B cell (primary cell): ENCODE data around the gene TMOD3. TPM values are rescaled to one million over a fixed set of nuclear protein-coding genes. Genes with fewer than 3 reads are reported as not detected.

Experiments
- ATAC-seq: fragments of 200-7000 bp; cut with Tn5 transposase; one replicate; pipeline ENCODE4 v1.10.0; 2021; ENCODE audit warnings: low read depth, mild to moderate bottlenecking, moderate number of reproducible peaks, moderate library complexity
- CTCF ChIA-PET: fragments of 350-600 bp; sonication (Branson Sonifier 250); formaldehyde crosslinking; loops from one replicate; lab custom pipeline; 2021; ENCODE audit warnings: antibody characterized with exemption, inconsistent platforms; lab: Charles Lee
- POLR2A ChIA-PET: fragments of 350-600 bp; sonication (Branson Sonifier 250); formaldehyde crosslinking; loops from one replicate; lab custom pipeline; 2021; ENCODE audit warnings: antibody characterized with exemption; lab: Charles Lee
- DNase-seq: peaks from one replicate; pipeline ENCODE4 v3.0.0; 2013
- H2AFZ ChIP-seq: 2 replicates; pipeline ENCODE4 v1.6.1; 2012; ENCODE audit warnings: mild to moderate bottlenecking, low read depth, low read length; ENCODE audit not compliant: insufficient read depth, poor library complexity, severe bottlenecking
- H3K27ac ChIP-seq, 2 donors: 1 replicate in 1 of 2; 2 replicates in 1 of 2; pipeline ENCODE4 v1.5.1; 2012 to 2013; ENCODE audit warnings: low read length in 2 of 2, mild to moderate bottlenecking in 2 of 2, moderate library complexity in 1 of 2
- H3K27me3 ChIP-seq, 4 experiments: fragments of 200-600 bp in 1 of 4; sonication (generic) in 1 of 4; replicated peaks in 1 of 4; 1 replicate in 2 of 4; 2 replicates in 2 of 4; pipeline versions ENCODE4 v1.6.1 to v1.7.0; 2013 to 2016; ENCODE audit warnings: low read length in 3 of 4, mild to moderate bottlenecking in 2 of 4, mixed read lengths in 1 of 4, moderate library complexity in 1 of 4; ENCODE audit not compliant: insufficient read depth in 4 of 4, control insufficient read depth in 3 of 4; ENCODE audit errors: control extremely low read depth in 1 of 4
- H3K36me3 ChIP-seq, 2 experiments: replicated peaks in 1 of 2; 1 replicate in 1 of 2; 2 replicates in 1 of 2; pipeline versions ENCODE4 v1.6.1 to v1.7.1; 2013; ENCODE audit warnings: low read length in 1 of 2; ENCODE audit not compliant: insufficient read depth in 2 of 2, control insufficient read depth in 1 of 2; ENCODE audit errors: control extremely low read depth in 1 of 2, extremely low read depth in 1 of 2
- H3K4me1 ChIP-seq, 2 donors: fragments of 200-600 bp in 1 of 2; sonication (generic) in 1 of 2; 1 replicate in 1 of 2; 2 replicates in 1 of 2; pipeline versions ENCODE4 v1.5.1 to v1.6.1; 2013 to 2017; ENCODE audit warnings: low read length in 2 of 2; ENCODE audit not compliant: control insufficient read depth in 2 of 2, insufficient read depth in 2 of 2
- H3K4me2 ChIP-seq: replicated peaks from 2 replicates; pipeline ENCODE3; 2012; ENCODE audit warnings: mild to moderate bottlenecking, low read depth, low read length; ENCODE audit not compliant: poor library complexity, severe bottlenecking
- H3K4me3 ChIP-seq, 5 experiments: fragments of 200-600 bp in 1 of 5; sonication (generic) in 1 of 5; 1 replicate in 3 of 5; 2 replicates in 2 of 5; pipeline versions ENCODE4 v1.5.1 to v1.7.0; 2011 to 2016; ENCODE audit warnings: low read length in 4 of 5, mild to moderate bottlenecking in 4 of 5, low read depth in 2 of 5, control low read depth in 1 of 5, moderate library complexity in 1 of 5; ENCODE audit not compliant: insufficient read depth in 1 of 5; ENCODE audit errors: control extremely low read depth in 1 of 5, extremely low read depth in 1 of 5
- H3K79me2 ChIP-seq: fragments of 200-600 bp; sonication (generic); one replicate; pipeline ENCODE4 v1.6.0; 2016; ENCODE audit warnings: low read length; ENCODE audit not compliant: control insufficient read depth, insufficient read depth
- H3K9ac ChIP-seq: fragments of 200-600 bp; sonication (generic); 2 replicates; pipeline ENCODE4 v1.6.1; 2017; ENCODE audit warnings: mild to moderate bottlenecking, low read length, moderate library complexity
- H3K9me3 ChIP-seq, 3 donors: one replicate each; pipeline versions ENCODE4 v1.6.1 to v1.7.1; 2013; ENCODE audit warnings: low read length in 2 of 3; ENCODE audit not compliant: control insufficient read depth in 2 of 3, insufficient read depth in 1 of 3; ENCODE audit errors: control extremely low read depth in 1 of 3
- H4K20me1 ChIP-seq: 2 replicates; pipeline ENCODE4 v1.6.0; 2012; ENCODE audit warnings: mild to moderate bottlenecking, low read length; ENCODE audit not compliant: insufficient read depth, control insufficient read depth, poor library complexity, severe bottlenecking
- H3K27ac Mint-ChIP-seq: one replicate; pipeline ENCODE4 v1.8.0; 2021; ENCODE audit warnings: mixed read lengths
- H3K27me3 Mint-ChIP-seq: one replicate; pipeline ENCODE4 v1.8.0; 2021; ENCODE audit warnings: mixed read lengths
- H3K4me1 Mint-ChIP-seq: one replicate; pipeline ENCODE4 v1.8.0; 2021; ENCODE audit warnings: mixed read lengths
- H3K4me3 Mint-ChIP-seq: one replicate; pipeline ENCODE4 v1.8.0; 2021; ENCODE audit warnings: mixed read lengths
- H3K9me3 Mint-ChIP-seq: one replicate; pipeline ENCODE4 v1.8.0; 2022; ENCODE audit warnings: mixed read lengths; ENCODE audit not compliant: insufficient read depth
- CTCF ChIP-seq: fragments of 200-600 bp; IDR thresholded peaks from one replicate; pipeline ENCODE4 v1.8.0; 2022; ENCODE audit warnings: antibody characterized with exemption, mild to moderate bottlenecking
- EZH2 ChIP-seq: IDR thresholded peaks from 2 replicates; pipeline ENCODE4 v1.6.1; 2012; ENCODE audit warnings: borderline replicate concordance, low read depth, mild to moderate bottlenecking, moderate library complexity, low read length; ENCODE audit not compliant: insufficient read depth, poor library complexity, severe bottlenecking
- WGBS: methylation state at CpG from one replicate; pipeline ENCODE4 v1.1.5; 2013; ENCODE audit warnings: missing lambda C conversion rate; ENCODE audit not compliant: insufficient coverage; 5-methylcytosine and 5-hydroxymethylcytosine counted together
- intact Hi-C: fragments of 100-400 bp; cut with micrococcal nuclease; formaldehyde crosslinking; loops from one replicate; pipeline ENCODE4 v1.10.0; 2022
- polyA plus RNA-seq: library from polyadenylated mRNA; depleted of rRNA; stranded (reverse); fragments of >200 nt; gene quantifications from 2 replicates; pipeline ENCODE4 v1.2.3, GENCODE V29; 2012
- small RNA-seq: library from RNA; depleted of rRNA; stranded (forward); fragments of <200 nt; gene quantifications from one replicate; pipeline ENCODE3, GENCODE V24; 2012; ENCODE audit warnings: low replicate concordance, low read depth; ENCODE audit not compliant: insufficient read length
- total RNA-seq, 2 donors: library from RNA; stranded (reverse); fragments of 120-200 nt in 1 of 2; gene quantifications; 1 replicate in 1 of 2; 2 replicates in 1 of 2; pipeline versions ENCODE4 v1.2.3 to v1.2.4, GENCODE V29; 2013 to 2022

TMOD3 gene
- total and polyA plus RNA-seq, 2 donors (not counting 1 experiment from before 2014, with no cell fraction given) = 7.2 to 52.1 TPM

DNA sequence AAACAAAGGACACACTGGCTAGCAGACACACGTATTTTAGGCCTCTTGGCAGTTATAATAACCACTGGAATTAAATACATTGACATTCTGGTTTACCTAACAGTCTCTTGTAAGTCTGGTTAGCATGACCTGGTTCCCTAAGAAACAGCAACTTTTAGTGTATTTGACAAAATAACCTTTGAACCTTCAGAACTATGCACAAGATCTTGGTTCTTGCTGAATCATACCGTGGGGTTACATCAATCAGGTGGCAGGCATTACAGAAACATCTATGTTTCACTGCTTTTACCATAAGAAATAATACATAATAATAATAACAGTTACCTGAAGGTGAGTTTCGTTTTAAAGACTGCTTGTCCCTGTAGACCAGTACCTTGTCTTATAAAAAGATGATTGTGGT lies 123.4 kb downstream of the TMOD3 start:
- H3K9ac ChIP-seq = no peak overlapping the region
- no peaks in the 10 kb centered on the region for H4K20me1 ChIP-seq
- POLR2A ChIA-PET = no interaction called here
- no peaks in the 10 kb centered on the region for H3K4me1 ChIP-seq
- peaks cover 11 to 79% of the 10 kb centered on the region in 2 experiments for H3K36me3 ChIP-seq
- DNase-seq (no peak), ATAC-seq (no peak)
- H3K27ac ChIP-seq = no peak overlapping the region
- no peak overlapping the region for H3K4me3 Mint-ChIP-seq
- H2AFZ ChIP-seq = no peak overlapping the region
- H3K79me2 ChIP-seq = no peaks in the 10 kb centered on the region
- H3K9me3 Mint-ChIP-seq = no peaks in the 10 kb centered on the region
- no peaks in the 10 kb centered on the region for H3K4me1 Mint-ChIP-seq
- no peaks in the 10 kb centered on the region for H3K27me3 Mint-ChIP-seq
- no peak overlapping the region for H3K4me2 ChIP-seq
- intact Hi-C loops = no loop called here
- H3K27ac Mint-ChIP-seq = no peak overlapping the region
- CTCF ChIA-PET = no interaction called here
- H3K27me3 ChIP-seq = no peaks in the 10 kb centered on the region
- TF ChIP-seq EZH2 (no peak), CTCF (no peak)
- H3K9me3 ChIP-seq = no peaks in the 10 kb centered on the region
- no CpG with 5 or more reads among the region's 3 CpGs for WGBS
- no peak overlapping the region for H3K4me3 ChIP-seq

DNA sequence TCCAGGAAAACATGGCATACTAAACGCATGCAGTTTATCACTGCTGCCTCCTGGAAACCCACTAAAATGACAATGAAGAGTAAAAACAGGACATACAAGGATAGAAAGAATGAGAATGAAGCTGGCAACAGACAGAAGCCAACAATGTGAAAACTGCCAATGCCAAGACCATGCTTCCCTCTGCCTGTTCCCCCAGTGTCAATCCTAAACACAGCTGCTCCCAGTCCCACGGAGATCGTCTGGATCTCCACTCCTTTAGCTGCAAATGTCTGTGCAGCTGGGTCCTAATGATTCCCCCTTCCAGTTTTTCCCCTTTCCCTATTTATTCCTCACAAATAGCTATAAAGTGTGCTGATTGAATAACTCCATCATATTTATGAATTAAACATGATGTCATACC lies 126.1 kb downstream of the TMOD3 start:
- Histone ChIP-seq H3K27me3 (no peaks in the 10 kb centered on the region), H3K9me3 (no peaks in the 10 kb centered on the region), H3K4me3 (no peak overlapping the region), H3K4me1 (no peaks in the 10 kb centered on the region), H2AFZ (no peak overlapping the region), H3K36me3 (peaks cover 11 to 75% of the 10 kb centered on the region in 2 experiments), H3K79me2 (no peaks in the 10 kb centered on the region), H3K4me2 (no peak overlapping the region), H4K20me1 (no peaks in the 10 kb centered on the region), H3K9ac (no peak overlapping the region), H3K27ac (no peak overlapping the region)
- Mint-ChIP-seq H3K27me3 (no peaks in the 10 kb centered on the region), H3K9me3 (no peaks in the 10 kb centered on the region), H3K4me1 (no peaks in the 10 kb centered on the region), H3K4me3 (no peak overlapping the region), H3K27ac (no peak overlapping the region)
- intact Hi-C loops = no loop called here
- ChIA-PET POLR2A (no interaction called here), CTCF (no interaction called here)
- no peak for DNase-seq
- WGBS = no CpG with 5 or more reads among the region's 3 CpGs
- TF ChIP-seq CTCF = no peak
- no peak for TF ChIP-seq EZH2
- no peak for ATAC-seq

Small RNA genes lying within 50 kb of the gene (small RNA-seq; reads per million reads assigned to genes)
- gene AC090971.5 (not detected), gene RF00017 (not detected), gene RF00019 (not detected), gene RNU6-90P (not detected)

Other genes with a start within 250 kb of the TMOD3 start
- gene DMXL2, start 206.9 kb upstream of the TMOD3 start, total RNA-seq = 5.6 and 6.2 TPM in 2 replicates
- 1.4 and 1.9 TPM in 2 replicates for gene DMXL2, start 206.9 kb upstream of the TMOD3 start, polyA plus RNA-seq
- not detected in 2 replicates for gene SCG3, start 148.2 kb upstream of the TMOD3 start, total RNA-seq
- not detected in 2 replicates for gene SCG3, start 148.2 kb upstream of the TMOD3 start, polyA plus RNA-seq
- gene LYSMD2, start 92.0 kb upstream of the TMOD3 start, total RNA-seq = 48.2 and 49.4 TPM in 2 replicates
- 25.1 and 31.0 TPM in 2 replicates for gene LYSMD2, start 92.0 kb upstream of the TMOD3 start, polyA plus RNA-seq
- gene TMOD2, start 78.1 kb upstream of the TMOD3 start, total RNA-seq = 25.9 and 30.3 TPM in 2 replicates
- gene TMOD2, start 78.1 kb upstream of the TMOD3 start, polyA plus RNA-seq = 4.4 and 5.7 TPM in 2 replicates
- 17.9 and 19.1 TPM in 2 replicates for gene LEO1, start 142.1 kb downstream of the TMOD3 start, total RNA-seq
- 1.9 and 2.8 TPM in 2 replicates for gene LEO1, start 142.1 kb downstream of the TMOD3 start, polyA plus RNA-seq
- 17.9 and 20.2 TPM in 2 replicates for gene MAPK6, start 189.6 kb downstream of the TMOD3 start, total RNA-seq
- 3.2 and 12.3 TPM in 2 replicates for gene MAPK6, start 189.6 kb downstream of the TMOD3 start, polyA plus RNA-seq